AG10803 (cell line): Measurements from ENCODE around the gene DNASE1L2.

Experiments
- DNase-seq: peaks from one replicate; pipeline ENCODE4 v3.0.0; 2010; ENCODE audit warnings: low read depth
- H3K4me3 ChIP-seq: 2 replicates; pipeline ENCODE4 v1.5.1; 2011; ENCODE audit warnings: mild to moderate bottlenecking, low read length, control low read depth
- TF ChIP-seq, protein P1 (sequence below): conservative IDR thresholded peaks from 2 replicates; pipeline ENCODE4 v1.5.1; 2011; ENCODE audit warnings: mild to moderate bottlenecking, low read length, control low read depth, inconsistent platforms

Gene DNASE1L2

GRCh38 chr16:2226245-2226793 is 9.9 kb upstream of the DNASE1L2 start:
- TF ChIP-seq, protein P1, sequence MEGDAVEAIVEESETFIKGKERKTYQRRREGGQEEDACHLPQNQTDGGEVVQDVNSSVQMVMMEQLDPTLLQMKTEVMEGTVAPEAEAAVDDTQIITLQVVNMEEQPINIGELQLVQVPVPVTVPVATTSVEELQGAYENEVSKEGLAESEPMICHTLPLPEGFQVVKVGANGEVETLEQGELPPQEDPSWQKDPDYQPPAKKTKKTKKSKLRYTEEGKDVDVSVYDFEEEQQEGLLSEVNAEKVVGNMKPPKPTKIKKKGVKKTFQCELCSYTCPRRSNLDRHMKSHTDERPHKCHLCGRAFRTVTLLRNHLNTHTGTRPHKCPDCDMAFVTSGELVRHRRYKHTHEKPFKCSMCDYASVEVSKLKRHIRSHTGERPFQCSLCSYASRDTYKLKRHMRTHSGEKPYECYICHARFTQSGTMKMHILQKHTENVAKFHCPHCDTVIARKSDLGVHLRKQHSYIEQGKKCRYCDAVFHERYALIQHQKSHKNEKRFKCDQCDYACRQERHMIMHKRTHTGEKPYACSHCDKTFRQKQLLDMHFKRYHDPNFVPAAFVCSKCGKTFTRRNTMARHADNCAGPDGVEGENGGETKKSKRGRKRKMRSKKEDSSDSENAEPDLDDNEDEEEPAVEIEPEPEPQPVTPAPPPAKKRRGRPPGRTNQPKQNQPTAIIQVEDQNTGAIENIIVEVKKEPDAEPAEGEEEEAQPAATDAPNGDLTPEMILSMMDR = no peak
- no peak overlapping the region for H3K4me3 ChIP-seq
- no peak for DNase-seq

DNA sequence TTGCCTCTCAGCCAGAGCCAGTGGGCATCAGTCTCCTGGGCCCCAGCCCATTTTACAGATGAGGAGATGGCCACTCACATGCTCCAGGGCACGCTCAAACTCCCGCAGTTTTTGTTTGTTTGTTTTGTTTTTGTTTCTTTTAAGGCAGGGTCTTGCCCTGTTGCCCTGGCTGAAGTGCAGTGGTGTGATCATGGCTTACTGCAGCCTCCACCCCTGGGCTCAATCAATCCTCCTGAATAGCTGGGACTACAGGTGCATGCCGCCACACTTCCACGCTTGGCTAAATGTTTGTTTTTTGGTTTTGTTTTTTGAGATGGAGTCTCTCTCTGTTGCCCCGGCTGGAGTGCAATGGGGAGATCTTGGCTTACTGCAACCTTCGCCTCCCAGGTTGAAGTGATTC is 9.3 kb upstream of the DNASE1L2 start:
- DNase-seq = no peak
- TF ChIP-seq, protein P1 = no peak
- no peak overlapping the region for H3K4me3 ChIP-seq

- H3K4me3 ChIP-seq = no peak overlapping the region
- no peak for DNase-seq
- TF ChIP-seq, protein P1 = no peak
Observed at GRCh38 chr16:2228161-2228824, 8.0 kb upstream of the DNASE1L2 start.

DNA sequence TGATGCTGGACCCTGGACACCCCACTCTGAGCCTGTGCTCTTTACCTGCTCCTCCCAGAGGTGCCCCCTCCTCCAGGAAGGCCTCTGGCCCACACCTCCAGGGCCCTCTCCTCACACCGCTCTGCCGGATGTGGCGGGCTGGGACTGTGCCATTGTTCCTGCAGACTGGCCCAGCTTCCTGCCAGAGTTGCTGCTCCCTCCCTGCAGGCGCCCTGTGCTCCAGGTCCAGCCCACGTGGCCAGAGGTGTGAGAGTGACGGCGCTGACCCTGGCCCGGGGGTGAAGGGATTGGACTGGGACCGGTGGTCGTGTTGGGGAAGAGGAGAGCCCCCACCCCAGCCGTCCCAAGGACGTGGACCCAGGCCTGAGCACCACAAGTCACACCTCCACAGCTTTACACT is 7.2 kb upstream of the DNASE1L2 start:
- H3K4me3 ChIP-seq = no peak overlapping the region
- DNase-seq = no peak
- TF ChIP-seq, protein P1 = no peak

GRCh38 chr16:2229632-2230250 is 6.5 kb upstream of the DNASE1L2 start:
- TF ChIP-seq, protein P1 = no peak
- no peak for DNase-seq

DNA sequence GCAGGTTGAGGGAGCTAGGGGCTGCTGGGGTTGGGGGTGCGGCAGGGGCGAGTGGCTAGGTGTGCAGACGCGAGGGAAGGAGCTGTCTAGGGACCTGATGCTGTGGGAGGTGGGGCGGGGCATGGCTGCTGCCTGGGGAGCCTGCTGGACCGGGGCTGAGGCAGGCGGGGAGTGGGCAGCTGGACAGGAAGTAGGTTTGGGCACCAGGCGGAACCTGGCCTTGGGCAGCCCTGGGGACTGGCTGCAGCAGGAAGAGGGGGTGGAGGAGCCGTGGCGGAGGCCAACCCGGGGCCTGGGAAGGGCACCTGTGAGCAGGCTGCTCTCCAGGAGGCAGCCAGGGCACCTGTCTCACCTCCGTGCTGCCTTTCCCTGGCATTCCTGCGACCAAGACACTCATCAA is 5.9 kb upstream of the DNASE1L2 start:
- TF ChIP-seq, protein P1 = no peak
- no peak for DNase-seq
- no peak overlapping the region for H3K4me3 ChIP-seq

More at GRCh38 chr16:2229632-2230250, 6.5 kb upstream of the DNASE1L2 start:
- H3K4me3 ChIP-seq = no peak overlapping the region
